H1 (cell line): ENCODE data around the gene KLK12. TPM values are rescaled to one million over a fixed set of nuclear protein-coding genes. Genes with fewer than 3 reads are reported as not detected.

Source experiments
- CTCF ChIA-PET: fragments of 300-600 bp; sonication (Branson Sonifier 250); formaldehyde crosslinking; loops from one replicate; lab custom pipeline; 2021; ENCODE audit not compliant: partially characterized antibody; lab: Charles Lee
- POLR2A ChIA-PET: fragments of 300-600 bp; sonication (Branson Sonifier 250); formaldehyde crosslinking; loops from one replicate; lab custom pipeline; 2021; ENCODE audit warnings: inconsistent platforms; ENCODE audit not compliant: partially characterized antibody; lab: Charles Lee
- DNase-seq, 2 experiments: peaks; one replicate each; pipeline versions ENCODE4 v3.0.0 to v3.0.0-alpha.2; 2010 to 2022; ENCODE audit warnings: low spot score in 2 of 2, low read depth in 1 of 2, mixed read lengths in 1 of 2
- FAIRE-seq: peaks from 2 replicates; lab custom pipeline; 2011; peaks lifted over from hg19 to GRCh38; lab: Jason Lieb, UNC
- H2AFZ ChIP-seq: 2 replicates; pipeline ENCODE4 v1.8.1; 2012; ENCODE audit warnings: low read length, inconsistent platforms
- H2AK5ac ChIP-seq: 2 replicates; pipeline ENCODE4 v1.6.1; 2013; ENCODE audit warnings: low read depth, low read length
- H2BK120ac ChIP-seq: replicated peaks from 2 replicates; pipeline ENCODE3; 2013; ENCODE audit warnings: low read depth, low read length, inconsistent platforms
- H2BK12ac ChIP-seq: 2 replicates; pipeline ENCODE4 v1.6.1; 2013; ENCODE audit warnings: low read depth, low read length
- H2BK15ac ChIP-seq: 2 replicates; pipeline ENCODE4 v1.6.1; 2013; ENCODE audit warnings: low read length
- H2BK20ac ChIP-seq: 2 replicates; pipeline ENCODE4 v1.6.1; 2013; ENCODE audit warnings: low read length
- H2BK5ac ChIP-seq: 2 replicates; pipeline ENCODE4 v1.6.1; 2013; ENCODE audit warnings: low read depth, low read length
- H3K14ac ChIP-seq: 2 replicates; pipeline ENCODE4 v1.6.1; 2013; ENCODE audit warnings: inconsistent platforms; ENCODE audit not compliant: insufficient read length
- H3K18ac ChIP-seq: 2 replicates; pipeline ENCODE4 v1.6.1; 2013; ENCODE audit warnings: low read length; ENCODE audit errors: extremely low read depth
- H3K23ac ChIP-seq: 2 replicates; pipeline ENCODE4 v1.6.1; 2013; ENCODE audit warnings: inconsistent platforms; ENCODE audit not compliant: insufficient read length
- H3K23me2 ChIP-seq: 2 replicates; pipeline ENCODE4 v1.6.1; 2013; ENCODE audit warnings: low read depth, low read length
- H3K27ac ChIP-seq: 2 replicates; pipeline ENCODE4 v1.6.1; 2011; ENCODE audit warnings: low read depth, low read length, inconsistent platforms
- H3K27me3 ChIP-seq, 4 experiments: replicated peaks in 1 of 4; 1 replicate in 1 of 4; 2 replicates in 3 of 4; pipeline versions ENCODE4 v1.6.1 to v1.8.1; 2011 to 2013; ENCODE audit warnings: low read length in 3 of 4, mild to moderate bottlenecking in 3 of 4, inconsistent platforms in 2 of 4, mixed read lengths in 2 of 4, moderate library complexity in 1 of 4; ENCODE audit not compliant: control insufficient read depth in 3 of 4, insufficient read depth in 3 of 4; ENCODE audit errors: extremely low read depth in 1 of 4
- H3K36me3 ChIP-seq, 4 experiments: 2 replicates each; pipeline versions ENCODE4 v1.6.1 to v1.8.1; 2011 to 2013; ENCODE audit warnings: mild to moderate bottlenecking in 4 of 4, low read length in 3 of 4, moderate library complexity in 2 of 4, control low read depth in 1 of 4, inconsistent platforms in 1 of 4; ENCODE audit not compliant: insufficient read depth in 4 of 4, control insufficient read depth in 2 of 4
- H3K4ac ChIP-seq: replicated peaks from 2 replicates; pipeline ENCODE3; 2013; ENCODE audit warnings: low read length, low read depth, mixed read lengths, inconsistent platforms; ENCODE audit not compliant: insufficient read length
- H3K4me1 ChIP-seq, 4 experiments: replicated peaks in 1 of 4; 1 replicate in 1 of 4; 2 replicates in 3 of 4; pipeline versions ENCODE4 v1.6.1 to v1.8.1; 2011 to 2013; ENCODE audit warnings: low read length in 3 of 4, inconsistent platforms in 2 of 4, mixed read lengths in 1 of 4; ENCODE audit not compliant: insufficient read depth in 4 of 4, control insufficient read depth in 3 of 4
- H3K4me2 ChIP-seq, 2 experiments: 2 replicates each; pipeline versions ENCODE4 v1.6.1 to v1.8.1; 2011 to 2013; ENCODE audit warnings: low read depth in 2 of 2, low read length in 2 of 2, control low read depth in 1 of 2, inconsistent platforms in 1 of 2, mild to moderate bottlenecking in 1 of 2; ENCODE audit not compliant: insufficient read depth in 1 of 2
- H3K4me3 ChIP-seq, 4 experiments: fragments of 200-600, 300-600 bp in 1 of 4; sonication (generic), shearing (Covaris generic), sonication (Bioruptor Twin) in 1 of 4; 2 replicates each; pipeline versions ENCODE4 v1.5.1 to v1.8.1; 2011 to 2016; ENCODE audit warnings: low read length in 4 of 4, low read depth in 3 of 4, control low read depth in 2 of 4, inconsistent platforms in 2 of 4, mild to moderate bottlenecking in 2 of 4, mixed read lengths in 1 of 4, moderate library complexity in 1 of 4; ENCODE audit not compliant: insufficient read depth in 2 of 4; ENCODE audit errors: extremely low read depth in 1 of 4
- H3K56ac ChIP-seq: replicated peaks from 2 replicates; pipeline ENCODE3; 2013; ENCODE audit warnings: low read depth, mild to moderate bottlenecking, mixed read lengths, low read length, inconsistent platforms; ENCODE audit not compliant: insufficient read length
- H3K79me1 ChIP-seq: 2 replicates; pipeline ENCODE4 v1.6.1; 2013; ENCODE audit warnings: low read depth, low read length, control low read depth
- H3K79me2 ChIP-seq, 2 experiments: 2 replicates each; pipeline versions ENCODE4 v1.6.1 to v1.8.1; 2012 to 2013; ENCODE audit warnings: low read length in 2 of 2, mild to moderate bottlenecking in 2 of 2, inconsistent platforms in 1 of 2; ENCODE audit not compliant: insufficient read depth in 2 of 2, control insufficient read depth in 1 of 2
- H3K9ac ChIP-seq, 4 experiments: replicated peaks in 1 of 4; 1 replicate in 1 of 4; 2 replicates in 3 of 4; pipeline versions ENCODE4 v1.6.1 to v1.8.1; 2011 to 2013; ENCODE audit warnings: low read depth in 3 of 4, low read length in 3 of 4, control low read depth in 2 of 4, mild to moderate bottlenecking in 2 of 4, moderate library complexity in 2 of 4, inconsistent platforms in 1 of 4; ENCODE audit errors: extremely low read depth in 1 of 4
- H3K9me3 ChIP-seq, 2 experiments: 2 replicates each; pipeline versions ENCODE4 v1.6.1 to v1.8.1; 2012 to 2013; ENCODE audit warnings: mild to moderate bottlenecking in 2 of 2, moderate library complexity in 2 of 2, control low read depth in 1 of 2, inconsistent platforms in 1 of 2, low read depth in 1 of 2, low read length in 1 of 2, mixed read lengths in 1 of 2; ENCODE audit not compliant: insufficient read depth in 2 of 2
- H4K20me1 ChIP-seq, 2 experiments: replicated peaks in 1 of 2; 2 replicates each; pipeline versions ENCODE3 to v1.8.1; 2011 to 2013; ENCODE audit warnings: inconsistent platforms in 2 of 2, low read length in 2 of 2, mild to moderate bottlenecking in 1 of 2; ENCODE audit not compliant: insufficient read depth in 2 of 2, control insufficient read depth in 1 of 2
- H4K5ac ChIP-seq: 2 replicates; pipeline ENCODE4 v1.6.1; 2013; ENCODE audit warnings: low read length, low read depth, mixed read lengths, inconsistent platforms; ENCODE audit not compliant: insufficient read length
- H4K8ac ChIP-seq: 2 replicates; pipeline ENCODE4 v1.8.0; 2013; ENCODE audit warnings: mild to moderate bottlenecking, moderate library complexity, low read length, inconsistent platforms; ENCODE audit not compliant: insufficient read depth; ENCODE audit errors: extremely low read depth
- H4K91ac ChIP-seq: replicated peaks from 2 replicates; pipeline ENCODE3; 2013; ENCODE audit warnings: low read length, mixed read lengths, inconsistent platforms; ENCODE audit not compliant: insufficient read length
- ASH2L ChIP-seq: fragments of 200-600, 300-600 bp; sonication (generic); IDR thresholded peaks from one replicate; pipeline ENCODE4 v1.7.1; 2017; ENCODE audit warnings: low read length
- HDAC2 ChIP-seq, 2 experiments: fragments of 300-600 bp in 1 of 2; sonication (generic) in 1 of 2; IDR thresholded peaks; 2 replicates each; pipeline ENCODE4 v1.6.1; 2011 to 2012; ENCODE audit warnings: low read depth in 2 of 2, low read length in 2 of 2, mild to moderate bottlenecking in 2 of 2, moderate library complexity in 2 of 2, borderline replicate concordance in 1 of 2, inconsistent platforms in 1 of 2
- NANOG ChIP-seq: IDR thresholded peaks from 2 replicates; pipeline ENCODE4 v1.6.1; 2011; ENCODE audit warnings: low read length, low read depth, mild to moderate bottlenecking, inconsistent platforms; ENCODE audit not compliant: insufficient read depth, poor library complexity, severe bottlenecking
- POLR2A ChIP-seq, 2 experiments: IDR thresholded peaks; 1 replicate in 1 of 2; 2 replicates in 1 of 2; pipeline ENCODE4 v1.6.1; 2011; ENCODE audit warnings: low read depth in 2 of 2, low read length in 2 of 2, mild to moderate bottlenecking in 2 of 2; ENCODE audit errors: control extremely low read depth in 1 of 2
- POLR2AphosphoS5 ChIP-seq: IDR thresholded peaks from 2 replicates; pipeline ENCODE4 v1.6.1; 2011; ENCODE audit warnings: low read depth, low read length
- RBBP5 ChIP-seq: IDR thresholded peaks from 2 replicates; pipeline ENCODE4 v1.7.1; 2012; ENCODE audit warnings: low read depth, mild to moderate bottlenecking, inconsistent platforms, low read length, moderate library complexity, borderline replicate concordance
- SIN3A ChIP-seq, 2 experiments: IDR thresholded peaks in 1 of 2; conservative IDR thresholded peaks in 1 of 2; 2 replicates each; pipeline ENCODE4 v1.6.1; 2011 to 2012; ENCODE audit warnings: low read length in 2 of 2, improper control_type of control experiment in 1 of 2, low read depth in 1 of 2, mild to moderate bottlenecking in 1 of 2
- SIRT6 ChIP-seq: IDR thresholded peaks from one replicate; pipeline ENCODE4 v1.7.1; 2012; ENCODE audit warnings: low read length, inconsistent platforms
- SP1 ChIP-seq: IDR thresholded peaks from 2 replicates; pipeline ENCODE4 v1.6.1; 2011; ENCODE audit warnings: low read depth, low read length
- SP4 ChIP-seq: IDR thresholded peaks from 2 replicates; pipeline ENCODE4 v1.6.1; 2012; ENCODE audit warnings: low read length, inconsistent platforms
- WGBS, 2 experiments: shearing (Covaris generic) in 1 of 2; methylation state at CpG; one replicate each; pipeline versions ENCODE4 v1.1.6 to v1.1.7; 2013 to 2015; ENCODE audit warnings: low lambda C conversion rate in 2 of 2, mixed read lengths in 2 of 2, inconsistent platforms in 1 of 2, low coverage in 1 of 2, missing lambda C conversion rate in 1 of 2; ENCODE audit not compliant: insufficient replicate concordance in 2 of 2, insufficient coverage in 1 of 2, insufficient read length in 1 of 2; ENCODE audit errors: extremely low coverage in 1 of 2, missing lambda C conversion rate in 1 of 2; 5-methylcytosine and 5-hydroxymethylcytosine counted together
- polyA plus RNA-seq, 7 experiments: library from polyadenylated mRNA; depleted of rRNA in 3 of 7; stranded (reverse) in 5 of 7; unstranded in 2 of 7; fragments of >200 nt in 5 of 7; fragments of 200-250 nt in 2 of 7; gene quantifications; 1 replicate in 5 of 7; 2 replicates in 1 of 7; 4 replicates in 1 of 7; pipeline versions ENCODE4 v1.2.1 to v1.2.3, GENCODE V29; 2011 to 2013; ENCODE audit warnings: missing spikeins in 2 of 7, mixed read lengths in 2 of 7
- total RNA-seq: library from RNA; stranded (reverse); fragmentation: NEBNext Ultra II Directional; extraction: Animal tissue kit (Norgen Biotek cat#: 25700); gene quantifications from 2 replicates; pipeline ENCODE4 v1.2.1, GENCODE V29; 2021

The KLK12 gene
- total and polyA plus RNA-seq, 2 of the 8 experiments (the other 6 are each of a cell fraction or from before 2014, with no cell fraction given) = 0.24 TPM; not detected in 1

GRCh38 chr19:51047031-51047335 is 12.2 kb upstream of the KLK12 start:
- Histone ChIP-seq H3K9me3 (peaks cover 0 to 2% of the 10 kb centered on the region in 2 experiments; a peak in 1 of 4 replicates), H3K4me1 (peaks cover 0 to 15% (median 7%) of the 10 kb centered on the region in 4 experiments; a peak in 4 of 7 replicates), H3K27me3 (no peaks in the 10 kb centered on the region), H3K4ac (peak overlapping the region; percentile 41), H2AK5ac (0 out of 2 replicates have a peak overlapping the region, but pooled peaks have one; percentile 10), H4K5ac (peak overlapping the region; percentile 78), H3K18ac (peak overlapping the region; percentile 88), H3K27ac (peak overlapping the region; percentile 5; the same call in 1 of the 2 replicates), H3K36me3 (no peaks in the 10 kb centered on the region), H3K79me1 (no peaks in the 10 kb centered on the region), H2BK5ac (peak overlapping the region; percentile 76; the same call in 1 of the 2 replicates)
- TF ChIP-seq ASH2L (peak; percentile 68), SP4 (no peak), POLR2A (IDR thresholded peaks at IDR 0.05; ENCODE audit: control extremely low read depth in 1 of 2, low read depth in 2 of 2, low read length in 2 of 2) (peak in 1 of 2 experiments; percentile 39; a peak in 1 of 3 replicates), RBBP5 (no peak), NANOG (no peak), POLR2AphosphoS5 (peak; percentile 41; the same call in 1 of the 2 replicates), SIRT6 (no peak), HDAC2 (IDR thresholded peaks at IDR 0.05; ENCODE audit: borderline replicate concordance in 1 of 2, low read depth in 2 of 2, low read length in 2 of 2) (no peak), SIN3A (conservative IDR thresholded peaks at IDR 0.05 in 1 of 2, IDR thresholded peaks at IDR 0.05 in 1 of 2; ENCODE audit: low read depth in 1 of 2, low read length in 2 of 2) (no peak), SP1 (no peak)
- TF ChIP-seq, all 59 proteins: peak for 3
- Histone ChIP-seq H2AFZ (no peak overlapping the region), H4K20me1 (no peaks in the 10 kb centered on the region), H3K4me3 (peak overlapping the region in 2 of 4 experiments; percentile 12 to 38; a peak in 2 of 8 replicates), H2BK12ac (peak overlapping the region; percentile 84; the same call in 1 of the 2 replicates), H4K8ac (no peak overlapping the region), H2BK15ac (0 out of 2 replicates have a peak overlapping the region, but pooled peaks have one; percentile 21), H3K9ac (no peak overlapping the region; a peak in 3 of 7 replicates), H3K4me2 (peak overlapping the region; percentile 53 to 76), H3K23ac (no peak overlapping the region), H3K56ac (peak overlapping the region; percentile 17), H2BK120ac (peak overlapping the region; percentile 68), H3K14ac (no peak overlapping the region), H3K23me2 (no peaks in the 10 kb centered on the region; the same call in 1 of the 2 replicates), H4K91ac (peak overlapping the region; percentile 92), H3K79me2 (no peaks in the 10 kb centered on the region), H2BK20ac (0 out of 2 replicates have a peak overlapping the region, but pooled peaks have one; percentile 34)
- DNase-seq (no peak), FAIRE-seq (no peak)
- 15% methylated on average over 4 of the region's 4 CpGs; no CpG with 5 or more reads in 1 of the 2 experiments for WGBS, 2 experiments
- CTCF ChIA-PET = interaction anchor here (1.0 to 6.7 kb wide), 5 partner anchors 20 to 52 kb away, joined by 3 to 54 read pairs (median 4); partner anchors contain the start of gene KLK10
- POLR2A ChIA-PET = interaction anchor here (0.6 to 1.0 kb wide), 4 partner anchors 9 to 30 kb away, joined by 3 to 5 read pairs (median 4); no protein-coding TSS in a partner anchor
